ENCODE measurements around the gene CGB1. TPM values are rescaled to one million over a fixed set of nuclear protein-coding genes. Genes with fewer than 3 reads are reported as not detected.
A peak's percentile ranks its signal among the peaks of the same experiment; 100 is the strongest.

The CGB1 gene
- total and polyA plus RNA-seq, 2 donors (not counting 1 experiment from before 2014, with no cell fraction given): not detected

- no peak overlapping the region for H3K27ac ChIP-seq (ENCODE audit: insufficient read depth, low read length)
- H3K4me3 ChIP-seq (replicated peaks in 1 of 4; ENCODE audit: control extremely low read depth in 1 of 4, insufficient read depth in 1 of 4, low read depth in 3 of 4, low read length in 4 of 4): no peak overlapping the region
- H2AFZ ChIP-seq (ENCODE audit: low read length): no peak overlapping the region
- H3K9ac ChIP-seq (ENCODE audit: insufficient read depth, low read length): no peak overlapping the region
- H3K27me3 ChIP-seq (ENCODE audit: control insufficient read depth, insufficient read depth, low read length): peaks cover 34% of the 10 kb centered on the region
- peak; percentile 95 for TF ChIP-seq EZH2 (IDR thresholded peaks at IDR 0.05; ENCODE audit: low read length, missing control alignments)
- TF ChIP-seq CTCF (conservative IDR thresholded peaks at IDR 0.05 in 1 of 2, IDR thresholded peaks at IDR 0.05 in 1 of 2; ENCODE audit: low read depth in 1 of 2, low read length in 2 of 2): no peak
- no peaks in the 10 kb centered on the region for H3K79me2 ChIP-seq (ENCODE audit: control insufficient read depth, insufficient read depth, low read length)
- no peak overlapping the region for H3K4me2 ChIP-seq (ENCODE audit: extremely low read depth, insufficient read depth, low read length)
- H3K36me3 ChIP-seq (ENCODE audit: control insufficient read depth, insufficient read depth, low read length): no peaks in the 10 kb centered on the region
- H4K20me1 ChIP-seq (ENCODE audit: control insufficient read depth, extremely low read depth, insufficient read depth, low read length): no peaks in the 10 kb centered on the region
- H3K9me3 ChIP-seq (ENCODE audit: control insufficient read depth, insufficient read depth, low read depth, low read length): no peaks in the 10 kb centered on the region
- no peak for DNase-seq (ENCODE audit: low read depth in 2 of 2)
- H3K4me1 ChIP-seq (ENCODE audit: control insufficient read depth, extremely low read depth, insufficient read depth, low read length): no peaks in the 10 kb centered on the region
Observed at GRCh38 chr19:49071860-49072547, 35.3 kb upstream of the CGB1 start.

DNA sequence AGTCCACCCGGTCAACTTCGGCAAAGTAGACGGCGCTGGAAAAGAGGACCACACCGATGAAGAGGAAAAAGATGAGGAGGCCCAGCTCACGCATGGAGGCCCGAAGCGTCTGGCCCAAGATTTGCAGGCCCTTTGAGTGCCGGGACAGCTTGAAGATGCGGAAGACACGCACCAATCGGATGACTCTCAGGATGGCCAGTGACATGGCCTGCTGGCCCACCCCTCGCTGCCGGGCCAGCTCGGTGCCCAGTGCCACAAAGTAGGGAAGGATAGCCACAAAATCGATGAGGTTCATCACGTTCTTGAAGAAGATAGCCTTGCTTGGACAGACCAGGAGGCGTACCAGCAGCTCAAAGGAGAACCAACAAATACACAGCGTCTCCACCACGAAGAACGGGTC, 33.7 kb upstream of the CGB1 start:
- Histone ChIP-seq H2AFZ (ENCODE audit: low read length) (no peak overlapping the region), H3K27ac (ENCODE audit: insufficient read depth, low read length) (no peak overlapping the region), H3K4me1 (ENCODE audit: control insufficient read depth, extremely low read depth, insufficient read depth, low read length) (no peaks in the 10 kb centered on the region), H3K36me3 (ENCODE audit: control insufficient read depth, insufficient read depth, low read length) (no peaks in the 10 kb centered on the region), H3K79me2 (ENCODE audit: control insufficient read depth, insufficient read depth, low read length) (no peaks in the 10 kb centered on the region), H3K4me3 (replicated peaks in 1 of 4; ENCODE audit: control extremely low read depth in 1 of 4, insufficient read depth in 1 of 4, low read depth in 3 of 4, low read length in 4 of 4) (no peak overlapping the region), H4K20me1 (ENCODE audit: control insufficient read depth, extremely low read depth, insufficient read depth, low read length) (no peaks in the 10 kb centered on the region), H3K9me3 (ENCODE audit: control insufficient read depth, insufficient read depth, low read depth, low read length) (no peaks in the 10 kb centered on the region), H3K4me2 (ENCODE audit: extremely low read depth, insufficient read depth, low read length) (no peak overlapping the region), H3K27me3 (ENCODE audit: control insufficient read depth, insufficient read depth, low read length) (peaks cover 42% of the 10 kb centered on the region), H3K9ac (ENCODE audit: insufficient read depth, low read length) (no peak overlapping the region)
- no peak for DNase-seq (ENCODE audit: low read depth in 2 of 2)
- TF ChIP-seq EZH2 (IDR thresholded peaks at IDR 0.05; ENCODE audit: low read length, missing control alignments) (no peak), CTCF (conservative IDR thresholded peaks at IDR 0.05 in 1 of 2, IDR thresholded peaks at IDR 0.05 in 1 of 2; ENCODE audit: low read depth in 1 of 2, low read length in 2 of 2) (no peak)

DNA sequence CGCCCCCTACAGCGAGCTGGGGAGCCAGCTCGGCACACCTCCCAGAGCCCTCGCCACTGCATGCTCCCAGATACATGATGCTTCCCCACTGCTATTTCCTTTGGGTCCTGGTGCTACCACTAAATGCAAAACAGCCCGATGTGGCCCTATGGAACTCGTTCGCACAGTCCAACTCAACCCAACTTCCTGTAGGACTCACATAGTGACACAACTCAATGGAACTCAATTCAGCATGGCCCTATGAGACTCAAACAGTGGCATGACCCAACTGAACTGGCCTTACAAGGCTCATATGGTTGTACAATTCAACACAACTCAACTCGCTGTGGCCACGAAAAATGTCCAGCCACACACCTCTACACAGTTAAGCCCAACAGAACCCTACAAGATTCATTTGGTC, 32.3 kb upstream of the CGB1 start:
- no peak for DNase-seq (ENCODE audit: low read depth in 2 of 2)
- H3K4me3 ChIP-seq (replicated peaks in 1 of 4; ENCODE audit: control extremely low read depth in 1 of 4, insufficient read depth in 1 of 4, low read depth in 3 of 4, low read length in 4 of 4): no peak overlapping the region
- no peaks in the 10 kb centered on the region for H4K20me1 ChIP-seq (ENCODE audit: control insufficient read depth, extremely low read depth, insufficient read depth, low read length)
- H2AFZ ChIP-seq (ENCODE audit: low read length): no peak overlapping the region
- peaks cover 51% of the 10 kb centered on the region for H3K27me3 ChIP-seq (ENCODE audit: control insufficient read depth, insufficient read depth, low read length)
- no peak overlapping the region for H3K27ac ChIP-seq (ENCODE audit: insufficient read depth, low read length)
- H3K36me3 ChIP-seq (ENCODE audit: control insufficient read depth, insufficient read depth, low read length): no peaks in the 10 kb centered on the region
- H3K79me2 ChIP-seq (ENCODE audit: control insufficient read depth, insufficient read depth, low read length): no peaks in the 10 kb centered on the region
- H3K9ac ChIP-seq (ENCODE audit: insufficient read depth, low read length): no peak overlapping the region
- no peaks in the 10 kb centered on the region for H3K9me3 ChIP-seq (ENCODE audit: control insufficient read depth, insufficient read depth, low read depth, low read length)
- H3K4me2 ChIP-seq (ENCODE audit: extremely low read depth, insufficient read depth, low read length): no peak overlapping the region
- no peaks in the 10 kb centered on the region for H3K4me1 ChIP-seq (ENCODE audit: control insufficient read depth, extremely low read depth, insufficient read depth, low read length)
- no peak for TF ChIP-seq EZH2 (IDR thresholded peaks at IDR 0.05; ENCODE audit: low read length, missing control alignments)
- TF ChIP-seq CTCF (conservative IDR thresholded peaks at IDR 0.05 in 1 of 2, IDR thresholded peaks at IDR 0.05 in 1 of 2; ENCODE audit: low read depth in 1 of 2, low read length in 2 of 2): no peak
